LNCaP clone FGC (cell line): Measurements from ENCODE around the gene JDP2.

Experiments
- DNase-seq: peaks from one replicate; pipeline ENCODE4 v3.0.0-alpha.2; 2011; ENCODE audit warnings: low read depth
- H3K4me3 ChIP-seq: 2 replicates; pipeline ENCODE4 v1.5.1; 2011; ENCODE audit warnings: mild to moderate bottlenecking, low read depth, low read length, control low read depth
- TF ChIP-seq, protein P1 (sequence below): IDR thresholded peaks from 2 replicates; pipeline ENCODE4 v1.5.1; 2012; ENCODE audit warnings: mild to moderate bottlenecking; ENCODE audit not compliant: control insufficient read depth, insufficient read depth; ENCODE audit errors: extremely low read depth

The JDP2 gene

DNA sequence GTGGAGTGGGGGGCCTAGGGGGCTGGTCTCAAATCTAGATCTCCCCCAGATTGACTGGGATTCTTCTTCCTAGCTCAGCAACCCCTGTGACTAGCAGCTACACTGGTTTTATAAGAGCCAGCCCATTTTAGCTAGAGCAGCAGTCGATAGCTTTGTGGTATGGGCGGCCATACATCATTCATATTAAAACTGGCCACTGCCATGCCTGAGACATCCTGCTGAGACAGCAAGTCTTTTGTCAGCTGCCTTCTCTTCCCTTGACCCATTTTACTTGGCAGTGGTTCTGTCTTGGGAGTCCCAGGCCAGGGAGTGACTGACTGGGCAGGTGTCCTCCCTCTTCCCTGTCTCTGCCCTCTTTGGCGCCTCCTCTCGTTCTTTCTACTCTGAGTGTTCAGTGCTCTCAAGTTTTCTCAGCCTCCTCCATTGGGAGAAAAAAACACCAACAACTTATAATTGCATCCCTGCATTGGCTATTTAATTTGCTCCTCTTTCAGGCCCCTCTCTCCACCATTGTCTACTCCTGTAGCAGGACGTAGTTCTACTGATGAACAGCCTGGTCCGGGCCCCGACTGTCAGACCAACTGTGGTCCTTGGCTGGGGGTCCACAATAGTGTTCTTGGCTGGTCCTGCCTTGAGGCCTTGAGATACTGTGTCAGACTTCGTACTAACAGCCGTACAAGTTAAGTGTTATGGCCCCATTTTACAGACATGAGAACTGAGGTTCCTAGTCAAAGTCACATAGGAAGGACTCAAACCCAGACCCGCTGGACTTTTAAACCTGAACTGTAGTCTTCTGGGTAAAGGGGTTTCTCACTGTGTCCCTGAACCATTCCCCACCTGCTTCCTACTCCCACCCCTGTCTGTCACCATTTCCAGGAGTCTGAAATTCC, 18.3 kb upstream of the JDP2 start:
- DNase-seq, result no peak
- H3K4me3 ChIP-seq, result no peak overlapping the region
- TF ChIP-seq, protein P1, sequence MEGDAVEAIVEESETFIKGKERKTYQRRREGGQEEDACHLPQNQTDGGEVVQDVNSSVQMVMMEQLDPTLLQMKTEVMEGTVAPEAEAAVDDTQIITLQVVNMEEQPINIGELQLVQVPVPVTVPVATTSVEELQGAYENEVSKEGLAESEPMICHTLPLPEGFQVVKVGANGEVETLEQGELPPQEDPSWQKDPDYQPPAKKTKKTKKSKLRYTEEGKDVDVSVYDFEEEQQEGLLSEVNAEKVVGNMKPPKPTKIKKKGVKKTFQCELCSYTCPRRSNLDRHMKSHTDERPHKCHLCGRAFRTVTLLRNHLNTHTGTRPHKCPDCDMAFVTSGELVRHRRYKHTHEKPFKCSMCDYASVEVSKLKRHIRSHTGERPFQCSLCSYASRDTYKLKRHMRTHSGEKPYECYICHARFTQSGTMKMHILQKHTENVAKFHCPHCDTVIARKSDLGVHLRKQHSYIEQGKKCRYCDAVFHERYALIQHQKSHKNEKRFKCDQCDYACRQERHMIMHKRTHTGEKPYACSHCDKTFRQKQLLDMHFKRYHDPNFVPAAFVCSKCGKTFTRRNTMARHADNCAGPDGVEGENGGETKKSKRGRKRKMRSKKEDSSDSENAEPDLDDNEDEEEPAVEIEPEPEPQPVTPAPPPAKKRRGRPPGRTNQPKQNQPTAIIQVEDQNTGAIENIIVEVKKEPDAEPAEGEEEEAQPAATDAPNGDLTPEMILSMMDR, result no peak

DNA sequence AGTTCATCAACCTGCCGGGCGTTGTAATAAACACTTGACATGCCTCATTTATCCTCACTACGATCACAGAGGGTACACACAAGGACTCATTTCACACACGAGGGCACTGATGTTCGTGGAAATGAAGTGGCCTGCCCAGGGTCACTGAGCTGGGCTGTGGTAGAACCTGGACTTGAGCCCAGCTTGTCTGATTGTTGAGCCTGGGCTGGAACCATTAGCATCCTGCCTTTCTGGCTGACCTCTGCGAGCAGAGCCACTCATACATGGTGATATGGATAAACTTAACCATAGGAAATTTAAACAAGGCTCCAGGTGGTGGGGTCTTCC, 16.6 kb upstream of the JDP2 start:
- no peak for DNase-seq
- H3K4me3 ChIP-seq, result no peak overlapping the region
- TF ChIP-seq, protein P1, result no peak

DNA sequence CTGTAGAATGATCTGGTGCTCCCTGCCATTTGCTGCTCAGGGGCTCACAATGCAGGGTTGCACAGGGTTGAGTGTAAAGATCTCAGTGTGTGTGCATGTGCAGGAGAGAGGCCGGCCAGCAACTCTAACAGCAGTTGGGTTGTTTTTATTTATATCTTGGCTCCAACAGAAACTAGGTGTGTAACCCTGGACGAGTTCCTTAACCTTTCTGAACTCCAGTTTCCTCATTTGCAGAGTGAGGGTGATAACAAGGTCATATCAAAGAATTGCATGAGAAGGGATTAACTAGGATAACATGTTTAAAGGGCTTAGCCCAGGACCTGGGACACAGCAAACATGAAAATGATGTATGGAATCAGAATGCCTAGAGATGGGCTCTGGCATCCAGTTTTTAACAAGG, 14.8 kb upstream of the JDP2 start:
- no peak overlapping the region for H3K4me3 ChIP-seq
- TF ChIP-seq, protein P1, result no peak
- DNase-seq, result no peak

DNA sequence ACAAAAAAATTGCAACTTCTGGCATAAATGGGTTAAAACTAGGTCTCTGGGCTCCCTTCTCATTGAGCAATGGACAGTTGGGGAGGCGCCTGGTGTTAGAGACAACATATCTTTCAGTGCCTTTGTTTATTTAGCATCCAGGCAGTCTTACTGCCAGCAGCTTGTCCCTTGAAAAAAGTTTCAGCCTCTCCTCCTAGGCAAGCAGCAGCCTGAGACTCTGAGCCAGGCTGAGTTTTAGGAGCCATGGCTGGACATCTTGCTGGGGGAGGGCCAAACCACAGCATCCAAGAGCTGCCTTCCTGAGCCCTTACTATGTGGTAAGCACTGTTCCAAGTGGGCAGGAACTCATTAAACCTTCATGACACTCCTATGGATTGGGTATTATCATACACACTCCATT, 10.1 kb upstream of the JDP2 start:
- TF ChIP-seq, protein P1, result no peak
- H3K4me3 ChIP-seq, result no peak overlapping the region
- DNase-seq, result no peak

DNA sequence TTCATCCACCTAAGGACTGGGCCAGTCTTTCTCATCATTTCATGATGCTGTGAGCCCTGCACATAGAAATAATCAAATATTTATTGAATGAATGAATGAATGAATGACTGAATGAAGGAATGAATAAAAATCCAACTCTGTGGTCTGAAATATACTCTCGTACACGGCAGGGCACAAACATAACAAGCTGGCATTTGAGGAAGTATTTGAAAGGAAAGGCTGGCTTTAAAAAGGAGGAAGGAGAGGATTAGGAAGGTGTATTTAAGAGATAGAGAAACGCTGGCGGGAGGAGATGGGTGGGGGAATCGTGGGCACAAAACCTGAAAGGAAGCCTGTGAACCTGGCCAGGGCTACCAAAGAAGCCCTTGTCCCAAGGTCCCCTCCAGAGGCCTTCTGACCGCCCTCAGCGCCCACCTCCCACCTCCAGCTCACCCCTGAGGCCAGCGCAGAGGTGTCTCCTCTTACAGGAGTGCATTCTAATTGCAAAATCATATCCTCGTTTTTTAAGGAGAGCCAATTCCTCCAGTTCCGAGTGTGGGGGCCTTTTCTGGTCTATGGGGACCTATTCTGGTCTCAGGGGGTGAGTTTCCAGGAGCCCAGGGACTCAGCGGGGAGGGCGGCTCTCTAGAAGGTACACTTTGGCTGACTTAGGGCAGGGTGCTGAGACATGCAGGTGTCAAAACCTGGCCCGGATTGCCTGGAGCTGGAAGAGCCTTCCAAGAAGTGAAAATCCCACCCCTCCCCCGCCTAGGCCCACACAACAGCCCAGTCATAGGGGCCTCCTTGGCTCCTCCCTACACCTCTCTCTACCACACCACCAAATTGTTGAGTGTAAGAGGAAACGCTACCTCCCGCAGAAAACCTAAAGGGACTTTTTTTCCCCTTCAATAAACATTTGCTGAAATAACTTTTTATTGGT, 8.7 kb upstream of the JDP2 start:
- DNase-seq, result no peak
- TF ChIP-seq, protein P1, result no peak
- no peak overlapping the region for H3K4me3 ChIP-seq

DNA sequence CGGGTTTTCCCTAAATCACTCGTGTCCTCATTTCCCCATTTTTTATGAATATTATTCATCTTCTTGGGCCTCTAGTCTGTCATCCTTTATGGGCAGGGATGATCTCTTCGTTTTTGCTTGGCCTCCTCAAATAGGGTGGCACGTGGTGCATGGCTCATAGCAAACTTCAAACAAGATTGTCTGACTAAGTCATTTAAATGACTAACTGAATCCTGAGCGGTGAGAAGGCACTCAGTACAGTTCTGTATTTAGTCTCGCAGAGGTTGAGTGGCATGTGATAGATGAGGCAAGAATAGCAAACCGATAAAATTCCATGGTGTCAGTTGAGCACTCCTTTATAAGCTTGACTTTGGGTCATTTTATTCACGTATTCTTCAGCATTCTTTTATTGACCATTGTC, 5.7 kb upstream of the JDP2 start:
- no peak overlapping the region for H3K4me3 ChIP-seq
- TF ChIP-seq, protein P1, result no peak
- no peak for DNase-seq

DNA sequence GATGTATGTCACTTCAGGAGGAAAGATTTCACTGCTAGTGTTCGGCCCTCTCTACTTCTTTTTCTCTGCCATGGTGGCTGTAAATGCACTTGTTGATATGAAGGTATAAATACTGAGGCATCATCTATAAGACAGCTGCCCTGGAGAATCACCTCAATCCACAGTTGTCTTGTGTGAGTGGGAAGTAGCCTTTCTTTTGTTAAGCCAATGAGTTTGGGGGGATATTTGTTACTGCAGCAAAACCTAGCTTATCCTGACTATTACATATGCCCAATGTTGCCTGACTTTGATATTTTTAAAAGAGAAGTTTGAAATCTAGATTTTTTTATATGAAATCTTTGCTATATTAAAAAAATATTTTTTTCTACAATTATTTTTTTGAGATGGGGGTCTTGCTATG, 3.3 kb upstream of the JDP2 start:
- TF ChIP-seq, protein P1, result no peak
- no peak overlapping the region for H3K4me3 ChIP-seq
- DNase-seq, result no peak
